HG03575 (cell line): ENCODE results near the gene PTPN22.

Experiments used
- ATAC-seq: cut with Tn5 transposase; IDR thresholded peaks from one replicate; pipeline ENCODE4 v1.9.1; 2021; ENCODE audit not compliant: unreplicated experiment, insufficient number of reproducible peaks, low FRiP score; ENCODE audit errors: extremely low read depth

Gene PTPN22

DNA sequence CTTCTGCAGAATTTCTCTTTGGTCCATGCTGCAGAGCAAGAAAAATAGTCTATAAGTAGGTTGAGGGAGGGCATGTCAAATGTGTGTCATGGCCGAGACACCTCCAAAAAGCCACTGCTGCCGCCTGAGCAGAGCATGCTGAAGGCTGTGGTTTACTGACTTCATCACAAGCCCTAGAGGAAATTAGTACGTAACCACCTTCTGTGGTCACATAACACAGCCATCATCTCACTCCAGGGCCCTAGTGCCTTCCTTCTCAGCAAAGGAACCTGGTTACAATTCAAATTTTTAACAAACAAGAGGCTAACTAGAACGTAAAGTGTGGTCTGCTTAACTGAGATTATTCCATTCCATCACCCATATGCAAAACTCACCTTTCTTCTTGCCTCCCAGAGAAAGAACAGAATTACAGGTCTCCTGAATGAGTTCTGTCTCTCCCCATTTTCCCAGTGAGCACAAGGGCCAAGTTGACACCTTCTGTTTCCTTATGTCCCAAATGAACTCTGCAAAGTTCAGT lies at the start of gene PTPN22:
TSS of gene PTPN22 (minus strand) at position 116 of the 517 bp plus-strand sequence.
- ATAC-seq: peak; percentile 71

DNA sequence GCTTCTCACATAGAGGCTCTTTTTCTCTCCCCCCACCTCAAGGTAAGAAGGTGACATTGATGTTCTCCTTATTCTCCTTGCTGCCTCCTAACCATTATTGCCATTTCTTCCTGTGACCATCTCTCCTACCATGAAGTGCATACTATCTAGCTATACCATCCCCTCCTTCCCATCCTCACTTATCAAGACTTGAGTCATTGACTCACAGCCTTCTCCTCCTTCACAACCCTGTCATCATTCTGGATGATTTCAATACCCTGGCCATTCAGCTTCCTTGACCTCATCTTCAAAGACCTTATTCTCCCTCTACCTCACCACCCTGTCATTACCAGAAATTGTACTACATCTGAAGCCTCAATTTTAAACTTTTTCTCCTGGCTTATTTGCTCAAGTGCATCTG lies 46.7 kb upstream of the PTPN22 start:
- no peak for ATAC-seq

DNA sequence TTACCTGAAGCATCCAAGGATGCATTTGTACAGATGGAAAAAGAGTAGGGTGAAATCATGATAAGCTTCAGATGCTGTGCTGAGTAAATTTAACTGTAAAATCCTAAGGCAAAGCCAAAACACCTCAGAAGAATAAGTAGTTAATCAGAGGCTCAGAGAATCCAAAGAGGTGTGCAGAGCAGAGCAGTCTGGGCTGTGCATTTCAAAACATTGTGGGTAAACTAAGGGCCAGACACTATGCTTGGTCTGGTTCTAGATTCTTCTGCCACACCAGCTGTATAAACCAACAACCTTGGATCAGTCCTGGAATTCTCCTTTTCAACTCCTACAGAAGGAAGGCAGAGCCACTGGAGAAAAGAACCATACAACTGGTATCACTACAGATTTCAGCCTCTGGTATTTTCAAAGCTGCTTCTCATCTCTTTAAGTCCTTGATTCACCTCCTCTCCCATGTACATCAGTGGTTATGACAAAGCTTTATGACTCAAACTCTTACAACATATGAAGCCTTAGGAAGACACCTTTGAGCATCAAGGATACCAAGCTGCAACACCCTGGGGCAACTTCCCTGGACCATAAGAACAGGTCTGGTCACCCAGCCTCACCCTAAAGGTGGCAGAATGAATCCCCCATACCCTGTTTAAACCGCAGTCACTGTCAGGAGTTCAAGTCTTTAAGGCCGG lies 46.0 kb upstream of the PTPN22 start:
- ATAC-seq: no peak

DNA sequence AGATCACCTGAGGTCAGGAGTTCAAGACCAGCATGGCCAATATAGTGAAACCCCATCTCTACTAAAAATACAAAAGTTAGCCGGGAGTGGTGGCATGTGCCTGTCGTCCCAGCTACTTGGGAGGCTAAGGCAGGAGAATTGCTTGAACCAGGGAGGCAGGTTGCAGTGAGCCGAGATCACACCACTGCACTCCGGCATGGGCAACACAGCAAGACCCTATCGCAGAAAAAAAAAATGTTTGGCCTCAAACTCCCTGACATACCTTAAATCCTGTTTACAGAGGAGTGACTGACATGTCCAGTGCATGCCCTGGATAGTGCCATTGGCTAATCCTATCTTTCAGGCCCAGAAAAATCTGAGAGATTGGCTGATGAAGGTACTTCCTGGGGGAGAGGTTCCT lies 45.5 kb upstream of the PTPN22 start:
- no peak for ATAC-seq

DNA sequence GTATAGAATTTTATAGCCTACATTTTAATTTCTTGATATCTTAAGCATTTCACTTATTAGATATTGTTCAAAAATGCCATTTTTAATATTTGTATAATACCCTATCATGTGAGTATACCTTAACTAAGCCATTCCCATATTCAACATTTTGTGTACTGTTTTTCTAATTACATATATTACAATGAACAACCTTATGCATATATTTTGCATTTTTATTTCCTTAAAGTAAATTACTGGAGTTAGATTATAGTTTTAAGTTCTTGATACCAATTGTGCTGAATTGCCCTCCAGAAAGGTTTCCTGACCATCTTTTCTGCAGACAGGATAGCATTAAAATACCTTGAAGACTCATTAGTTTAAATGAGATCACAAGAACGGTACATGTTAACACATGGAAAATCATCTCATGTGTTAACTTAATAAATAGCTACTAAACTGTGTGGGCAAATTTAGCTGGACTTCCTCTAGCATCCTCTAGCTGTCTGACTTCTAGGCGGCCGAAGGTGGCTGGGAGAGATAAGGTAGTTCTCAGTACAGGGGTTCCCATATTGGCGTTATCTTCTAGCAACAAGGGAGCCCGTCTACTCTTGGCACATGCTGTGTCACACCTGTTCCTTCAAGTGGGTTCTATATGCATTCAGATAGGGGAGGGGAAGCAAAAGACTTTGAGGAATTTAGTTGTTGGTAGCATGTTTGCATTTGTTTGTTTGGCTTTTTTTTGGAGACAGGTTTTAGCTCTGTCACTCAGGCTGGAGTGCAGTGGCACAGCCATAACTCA lies 42.6 kb upstream of the PTPN22 start:
- no peak for ATAC-seq

DNA sequence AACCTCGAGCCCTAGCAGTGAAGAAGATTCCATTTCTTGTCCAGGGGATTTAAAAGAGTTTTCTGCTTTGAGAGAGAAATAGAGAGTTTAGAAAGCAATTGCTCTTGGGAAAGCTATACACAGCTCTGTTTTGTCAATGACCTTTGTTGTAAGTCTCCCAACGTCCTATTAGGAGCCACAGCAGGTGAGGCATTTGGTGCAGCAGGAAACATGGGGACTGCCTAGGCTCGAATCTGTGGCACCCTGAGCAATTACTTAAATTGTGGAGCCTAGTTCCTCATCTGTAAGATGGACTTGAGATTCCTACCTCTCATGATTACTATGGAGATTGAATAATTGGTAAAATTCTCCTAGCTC lies 41.8 kb upstream of the PTPN22 start:
- no peak for ATAC-seq

DNA sequence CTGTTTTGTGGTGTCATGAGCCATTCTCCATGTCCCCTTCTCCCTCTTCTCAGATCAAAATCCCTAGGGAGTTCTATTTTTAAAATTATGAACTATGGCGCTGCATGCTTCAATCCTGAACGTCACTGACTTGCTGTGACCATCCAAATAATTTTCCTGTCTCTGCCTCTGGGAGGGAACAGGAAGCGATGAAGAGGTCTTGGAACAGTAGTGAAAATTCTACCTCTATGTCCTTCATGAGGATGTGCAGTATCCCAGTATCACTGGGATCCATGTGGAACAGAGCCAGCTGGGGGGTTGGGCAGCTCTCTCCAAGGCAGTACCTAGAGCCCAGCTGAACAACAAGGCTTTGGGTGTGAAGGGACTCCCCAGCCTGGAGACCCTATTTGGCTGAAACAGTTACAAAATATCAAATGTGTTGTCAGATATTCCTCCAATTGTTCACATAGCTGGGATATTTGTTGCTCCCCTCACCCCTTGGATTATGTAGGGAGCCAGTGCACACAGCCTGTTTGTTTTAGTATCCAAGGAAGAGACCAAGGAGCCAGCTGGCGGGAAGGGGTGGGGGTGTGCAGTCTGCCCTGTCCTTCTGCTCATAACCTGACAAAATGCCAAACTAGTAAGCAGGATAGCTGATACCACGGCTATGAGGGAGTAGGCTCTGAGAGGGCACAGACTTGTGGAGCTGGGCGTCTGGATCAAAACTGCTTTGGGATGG lies 41.2 kb upstream of the PTPN22 start:
- ATAC-seq: no peak

DNA sequence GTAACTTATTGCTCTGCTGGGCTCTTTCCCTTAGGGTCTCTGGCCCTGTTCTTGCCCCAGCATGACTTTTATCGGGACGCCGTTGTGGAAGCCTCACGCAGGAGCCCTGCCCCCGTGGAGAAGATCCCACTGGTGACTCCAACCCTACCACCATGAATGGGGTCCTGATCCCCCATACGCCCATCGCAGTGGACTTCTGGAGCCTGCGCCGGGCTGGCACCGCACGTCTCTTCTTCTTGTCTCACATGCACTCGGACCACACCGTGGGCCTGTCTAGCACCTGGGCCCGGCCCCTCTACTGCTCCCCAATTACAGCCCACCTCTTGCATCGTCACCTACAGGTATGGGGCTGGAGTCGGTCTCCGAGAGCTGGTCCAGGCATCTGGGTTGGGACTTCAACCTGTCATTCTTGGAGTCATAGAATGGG lies 33.9 kb upstream of the PTPN22 start:
- no peak for ATAC-seq

DNA sequence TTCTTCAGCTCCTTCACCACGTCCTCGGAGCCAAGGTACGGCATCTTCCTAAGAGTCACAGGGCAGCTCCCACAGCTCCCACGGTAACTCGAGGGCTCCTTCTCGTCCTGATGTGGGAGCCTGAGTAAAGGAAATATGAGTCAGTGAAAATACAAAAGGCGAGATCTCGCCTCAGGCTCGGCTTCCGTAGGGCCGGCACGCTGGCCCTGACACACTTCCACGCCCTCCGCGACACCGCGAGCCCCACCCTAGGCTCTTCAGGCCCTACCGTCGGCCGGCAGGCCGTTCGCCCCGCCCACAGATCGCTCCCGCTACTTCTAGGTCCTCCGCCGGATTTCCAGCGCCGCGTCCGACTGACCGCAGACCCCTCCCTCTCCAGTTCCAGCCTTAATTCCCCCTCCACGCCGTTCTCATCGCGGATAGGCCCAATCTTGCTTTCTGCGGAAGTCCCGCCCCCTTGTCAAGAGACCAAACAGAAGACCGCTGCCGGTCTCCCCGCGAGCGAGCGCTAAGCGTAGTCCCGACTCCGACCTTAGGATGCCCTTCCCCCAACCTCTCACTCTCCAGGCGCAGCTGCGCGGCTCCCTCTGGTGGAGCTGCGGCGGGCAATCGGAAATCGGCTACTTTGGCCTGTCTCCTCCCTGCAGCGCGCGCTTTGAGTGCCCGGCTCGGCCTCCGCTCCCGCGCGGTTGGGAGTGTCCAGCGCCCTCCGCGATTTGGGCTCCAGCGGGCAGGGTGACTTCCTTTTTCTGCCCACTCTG lies 33.3 kb upstream of the PTPN22 start, which contains the start of the genes AP4B1 and DCLRE1B:
TSS of gene AP4B1 (minus strand) at position 126 of the 761 bp plus-strand sequence. CDS start at position 44, 82 bp downstream.
TSS of gene DCLRE1B (plus strand) at position 653 of the 761 bp plus-strand sequence. CDS start 261 bp downstream, outside the sequence.
- peak; percentile 68 for ATAC-seq

DNA sequence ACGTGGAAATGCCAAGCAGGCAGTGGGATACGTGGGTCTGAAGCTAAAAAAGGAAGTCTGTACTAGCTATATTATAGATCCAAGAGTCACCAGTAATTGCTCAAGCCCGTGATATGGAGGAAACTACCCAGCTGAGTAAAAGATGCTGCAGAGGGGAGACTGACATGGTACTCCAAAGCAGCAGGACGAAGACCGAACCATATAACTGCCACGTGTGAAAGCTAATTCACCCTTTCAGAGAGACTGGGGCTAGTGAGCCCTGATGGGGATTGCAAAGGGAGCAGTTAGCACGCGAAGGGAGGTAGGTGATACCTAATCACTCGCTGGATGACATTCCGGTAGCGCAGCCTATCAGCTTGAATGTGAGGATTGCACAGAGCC lies 32.8 kb upstream of the PTPN22 start:
- ATAC-seq: peak; percentile 14

DNA sequence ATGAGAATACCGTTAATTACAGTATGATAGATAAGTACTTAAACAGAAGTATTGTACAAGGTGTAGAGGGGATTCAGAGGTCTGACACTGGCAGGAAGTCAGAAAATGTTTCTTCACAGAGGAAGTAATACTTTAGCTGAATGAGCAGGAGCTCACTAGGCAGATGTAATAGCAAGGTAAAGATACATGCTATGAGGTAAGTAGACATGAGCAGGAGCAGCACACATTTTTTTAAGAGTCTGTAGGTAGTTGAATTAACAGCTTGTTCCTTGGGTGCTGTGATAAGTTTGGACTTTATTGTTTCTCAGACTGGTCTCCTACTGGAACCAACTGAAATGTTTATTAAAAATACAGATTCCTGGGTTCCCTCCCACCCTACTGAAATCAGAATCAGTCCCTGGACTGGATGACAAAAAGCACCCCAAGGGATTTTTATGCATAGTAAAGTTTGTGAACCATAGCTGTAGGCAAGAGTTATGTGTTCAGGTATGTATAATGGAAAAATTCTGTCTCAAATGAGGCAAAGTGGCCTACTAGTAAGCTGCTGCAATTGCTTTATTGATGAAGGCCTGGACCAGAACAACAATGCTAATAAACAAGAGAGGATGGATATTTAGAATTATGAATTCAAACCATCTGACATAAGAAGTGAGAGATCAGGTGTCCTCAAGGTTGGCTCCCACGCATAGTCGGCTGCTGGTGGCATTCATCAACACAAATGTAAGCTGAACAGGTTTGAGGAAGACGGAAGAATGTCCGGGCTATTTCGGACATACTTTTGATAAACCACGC lies 32.2 kb upstream of the PTPN22 start:
- no peak for ATAC-seq

DNA sequence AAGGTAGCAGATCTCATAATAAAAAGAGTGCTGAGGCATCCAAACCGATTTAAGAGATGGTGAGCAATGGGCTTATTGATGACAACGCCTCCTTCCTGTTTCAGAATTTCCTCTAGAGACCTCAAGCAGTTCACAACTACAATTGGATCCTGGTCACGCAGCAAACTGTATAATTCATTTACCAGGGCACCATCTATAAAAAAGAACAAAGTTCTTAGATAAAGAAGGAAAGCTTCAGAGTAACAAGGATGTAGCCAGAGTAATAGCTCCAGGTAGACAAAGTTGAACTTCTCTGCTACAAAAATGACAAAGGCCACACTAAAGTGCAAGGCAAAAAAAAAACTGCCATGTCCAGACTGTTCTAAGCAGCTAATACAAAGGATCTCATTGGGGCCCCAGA lies 29.7 kb upstream of the PTPN22 start:
- ATAC-seq: no peak

DNA sequence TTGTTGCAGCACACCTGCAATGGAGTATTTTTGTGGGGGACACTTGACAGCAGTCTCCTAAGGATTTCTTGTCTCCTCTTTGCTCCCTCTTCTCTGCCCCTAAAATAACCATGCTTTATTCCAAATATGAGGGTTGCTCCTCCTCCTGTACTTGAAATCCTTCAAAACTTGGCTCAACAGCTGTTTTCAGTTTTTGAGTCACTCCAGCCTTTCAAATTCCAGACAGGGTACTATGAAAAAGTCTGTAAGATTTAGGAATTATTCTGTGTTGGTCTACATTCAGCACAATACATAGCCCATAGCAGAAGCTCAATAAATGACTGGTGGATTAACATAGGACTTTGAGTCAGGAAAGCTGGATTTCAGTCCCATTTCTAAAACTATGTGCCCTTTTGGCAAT lies 27.6 kb upstream of the PTPN22 start:
- ATAC-seq: no peak

DNA sequence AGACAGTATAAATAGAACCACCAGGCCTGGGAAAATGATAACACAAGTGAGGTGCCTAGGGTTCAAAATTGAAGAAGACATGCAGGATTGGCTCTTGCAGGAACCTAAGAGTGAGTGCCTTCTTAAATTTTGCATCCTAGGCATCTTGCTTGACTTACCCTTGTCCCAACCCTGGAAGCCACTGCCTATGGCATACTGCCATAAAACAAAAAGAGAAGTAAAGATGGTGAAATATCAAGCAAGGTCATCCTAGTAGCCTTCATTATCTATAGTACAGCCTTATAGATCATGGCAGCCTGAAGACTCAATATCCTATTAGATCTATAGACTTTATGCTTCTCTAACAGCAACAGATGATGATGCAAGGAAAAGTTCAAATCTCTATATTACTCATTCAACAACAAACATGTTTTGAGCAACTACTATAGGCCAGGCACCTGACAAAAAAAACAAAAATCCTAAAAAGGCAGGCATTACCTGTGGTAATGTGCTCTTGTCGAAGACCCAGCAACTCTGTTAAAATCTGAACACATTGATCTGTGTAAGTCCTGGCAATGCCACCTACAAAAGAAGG lies 26.8 kb upstream of the PTPN22 start:
- ATAC-seq: no peak

DNA sequence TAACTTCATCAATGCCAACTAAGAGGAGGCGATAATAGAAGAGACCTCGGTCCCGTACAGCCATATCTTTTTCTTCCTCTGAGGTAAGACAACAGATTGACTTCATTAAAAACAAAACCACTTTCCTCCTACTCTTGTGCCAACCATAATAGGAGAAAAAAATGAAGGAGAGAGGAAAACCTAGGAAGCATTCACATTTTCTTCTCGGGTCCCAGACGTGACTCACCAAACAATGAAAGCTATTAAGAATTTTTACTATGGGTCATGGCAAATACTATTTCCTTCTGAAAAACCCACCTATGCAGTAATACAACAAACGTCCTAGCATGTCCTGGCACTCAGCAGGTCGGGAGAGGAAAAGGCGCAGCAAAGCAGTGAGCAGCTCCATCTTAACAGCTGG lies 24.4 kb upstream of the PTPN22 start:
- no peak for ATAC-seq

DNA sequence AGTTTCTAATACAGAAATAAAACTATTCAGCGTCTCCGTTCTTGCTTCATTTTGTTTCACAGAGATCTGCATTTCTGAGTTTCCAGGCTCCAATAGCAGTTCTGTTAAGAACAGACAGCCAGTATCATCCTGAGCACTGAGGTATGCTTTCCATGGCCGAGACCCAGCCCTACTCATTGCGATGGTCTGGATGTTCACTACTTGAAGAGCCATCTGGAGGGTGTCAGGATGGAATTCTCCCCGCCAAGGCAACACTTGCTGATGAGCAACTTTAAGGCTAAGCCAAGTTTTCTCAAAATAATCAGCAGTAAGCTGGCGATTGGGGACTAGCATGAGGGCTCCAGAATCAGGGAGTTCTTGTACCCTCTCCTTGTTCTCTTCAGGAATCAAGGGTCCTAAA lies 23.6 kb upstream of the PTPN22 start:
- no peak for ATAC-seq

DNA sequence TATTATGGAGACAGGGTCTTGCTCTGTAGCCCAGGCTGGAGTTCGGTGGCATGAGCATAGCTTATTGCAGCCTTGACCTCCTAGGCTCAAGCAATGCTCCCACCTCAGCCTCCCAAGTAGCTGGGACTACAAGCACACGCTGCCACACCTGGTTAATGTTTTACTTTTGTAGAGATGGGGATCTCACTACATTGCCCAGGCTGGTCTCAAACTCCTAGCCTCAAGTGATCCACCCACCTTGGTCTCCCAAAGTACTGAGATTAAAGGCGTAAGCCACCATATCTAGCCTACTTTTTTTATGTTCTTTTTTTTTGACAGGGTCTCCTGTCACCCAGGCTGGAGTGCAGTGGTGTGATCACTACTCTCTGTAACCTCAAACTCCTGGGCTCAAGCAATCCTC lies 21.8 kb upstream of the PTPN22 start:
- ATAC-seq: no peak

DNA sequence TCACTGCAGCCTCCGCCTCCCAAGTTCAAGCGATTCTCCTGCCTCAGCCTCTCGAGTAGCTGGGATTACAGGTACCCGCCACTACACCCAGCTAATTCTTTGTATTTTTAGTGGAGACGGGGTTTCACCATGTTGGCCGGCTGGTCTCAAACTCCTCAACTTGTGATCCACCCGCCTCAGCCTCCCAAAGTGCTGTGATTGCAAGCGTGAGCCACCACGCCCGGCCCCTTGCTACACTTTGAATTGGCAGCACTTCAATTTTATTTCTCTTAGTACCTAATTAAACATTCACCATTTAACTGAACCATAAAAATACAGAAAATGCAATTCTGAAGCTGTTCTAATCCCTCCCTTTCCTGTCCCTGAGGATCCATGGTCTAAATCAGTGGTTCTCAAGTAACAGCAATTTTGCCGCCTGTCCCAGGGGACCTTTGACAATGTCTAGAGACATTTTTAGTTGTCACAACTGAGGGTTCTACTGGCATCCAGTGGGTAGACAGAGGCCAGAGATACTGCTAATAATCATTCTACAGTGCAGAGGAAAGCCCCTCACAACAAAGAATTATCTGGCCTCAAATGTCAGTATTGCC lies 20.2 kb upstream of the PTPN22 start:
- no peak for ATAC-seq
